HepG2 (cell line): ENCODE data around the gene EEPD1. TPM values are rescaled to one million over a fixed set of nuclear protein-coding genes. Genes with fewer than 3 reads are reported as not detected.

ENCODE experiments used
- ERF ChIP-seq: IDR thresholded peaks from 2 replicates; pipeline ENCODE4 v1.6.1; 2018; ENCODE audit warnings: missing biosample characterization, missing genetic modification reagents
- FOSL2 ChIP-seq: sonication (generic); formaldehyde crosslinking; IDR thresholded peaks from 2 replicates; pipeline ENCODE4 v1.4.0; 2020; ENCODE audit warnings: missing genetic modification reagents
- FOXC1 ChIP-seq: sonication (generic); formaldehyde crosslinking; IDR thresholded peaks from 2 replicates; pipeline ENCODE4 v1.8.0; 2022; ENCODE audit warnings: mild to moderate bottlenecking, missing genetic modification reagents, borderline replicate concordance
- GATA4 ChIP-seq: sonication (generic); IDR thresholded peaks from 2 replicates; pipeline ENCODE4 v1.6.1; 2016; ENCODE audit warnings: antibody characterized with exemption, low read depth, borderline replicate concordance
- IRF2 ChIP-seq: IDR thresholded peaks from 2 replicates; pipeline ENCODE4 v1.6.1; 2018; ENCODE audit warnings: missing genetic modification reagents, missing compliant biosample characterization
- KLF16 ChIP-seq, 2 experiments: sonication (generic) in 1 of 2; formaldehyde crosslinking in 1 of 2; IDR thresholded peaks; 2 replicates each; pipeline versions ENCODE4 v1.6.1 to v1.8.0; 2016 to 2023; ENCODE audit warnings: missing genetic modification reagents in 2 of 2, missing compliant biosample characterization in 1 of 2
- KMT2B ChIP-seq: IDR thresholded peaks from 2 replicates; pipeline ENCODE4 v1.6.1; 2016; ENCODE audit warnings: missing genetic modification reagents, missing compliant biosample characterization
- NFKB2 ChIP-seq: sonication (generic); formaldehyde crosslinking; IDR thresholded peaks from 2 replicates; pipeline ENCODE4 v1.4.0; 2020; ENCODE audit warnings: missing genetic modification reagents, borderline replicate concordance
- SMC3 ChIP-seq: IDR thresholded peaks from 2 replicates; pipeline ENCODE4 v1.6.1; 2011; ENCODE audit warnings: low read length, improper control_type of control experiment
- SPEN ChIP-seq: sonication (generic); formaldehyde crosslinking; IDR thresholded peaks from 2 replicates; pipeline ENCODE4 v1.5.1; 2020; ENCODE audit warnings: low read depth, mild to moderate bottlenecking, missing genetic modification reagents
- STAG1 ChIP-seq: sonication (generic); formaldehyde crosslinking; IDR thresholded peaks from 2 replicates; pipeline ENCODE4 v1.4.0; 2020; ENCODE audit warnings: missing genetic modification reagents
- TBX2 ChIP-seq: sonication (generic); formaldehyde crosslinking; IDR thresholded peaks from 2 replicates; pipeline ENCODE4 v1.5.0; 2020; ENCODE audit warnings: missing genetic modification reagents, mild to moderate bottlenecking, borderline replicate concordance
- U2AF1 ChIP-seq: fragments of 200-400 bp; formaldehyde crosslinking; optimal IDR thresholded peaks from 2 replicates; pipeline ENCODE3; 2017; ENCODE audit warnings: mild to moderate bottlenecking, low read depth, low read length
- ZMYM4 ChIP-seq: sonication (generic); formaldehyde crosslinking; IDR thresholded peaks from 2 replicates; pipeline ENCODE4 v1.8.1; 2023; ENCODE audit warnings: mild to moderate bottlenecking, missing genetic modification reagents
- ZNF331 ChIP-seq: sonication (generic); formaldehyde crosslinking; IDR thresholded peaks from 2 replicates; pipeline ENCODE4 v1.4.0; 2020; ENCODE audit warnings: missing genetic modification reagents
- ZNF350 ChIP-seq: sonication (generic); formaldehyde crosslinking; IDR thresholded peaks from 2 replicates; pipeline ENCODE4 v1.4.0; 2020; ENCODE audit warnings: mild to moderate bottlenecking, low read depth, missing genetic modification reagents, borderline replicate concordance
- ZNF367 ChIP-seq: sonication (generic); formaldehyde crosslinking; IDR thresholded peaks from 2 replicates; pipeline ENCODE4 v1.4.0; 2020; ENCODE audit warnings: missing genetic modification reagents, borderline replicate concordance
- ZNF460 ChIP-seq: sonication (generic); formaldehyde crosslinking; IDR thresholded peaks from 2 replicates; pipeline ENCODE4 v1.5.1; 2020; ENCODE audit warnings: missing genetic modification reagents, mild to moderate bottlenecking, borderline replicate concordance
- ZNF709 ChIP-seq: sonication (generic); formaldehyde crosslinking; IDR thresholded peaks from 2 replicates; pipeline ENCODE4 v1.5.0; 2020; ENCODE audit warnings: mild to moderate bottlenecking, missing genetic modification reagents
- ZNF768 ChIP-seq: sonication (generic); formaldehyde crosslinking; IDR thresholded peaks from 2 replicates; pipeline ENCODE4 v1.4.0; 2020; ENCODE audit warnings: missing genetic modification reagents
- ZNF788 ChIP-seq: sonication (generic); formaldehyde crosslinking; IDR thresholded peaks from 2 replicates; pipeline ENCODE4 v1.5.0; 2020; ENCODE audit warnings: mild to moderate bottlenecking, missing genetic modification reagents, borderline replicate concordance
- ZSCAN31 ChIP-seq: sonication (generic); formaldehyde crosslinking; IDR thresholded peaks from 2 replicates; pipeline ENCODE4 v1.5.0; 2020; ENCODE audit warnings: low read depth, mild to moderate bottlenecking, missing genetic modification reagents
- polyA plus RNA-seq, 8 experiments: library from polyadenylated mRNA; depleted of rRNA in 3 of 8; stranded (reverse) in 7 of 8; unstranded in 1 of 8; fragments of >200 nt; fragmentation: Illumina TruSeq in 4 of 8; extraction: Trizol in 4 of 8; gene quantifications; 2 replicates each; pipeline versions ENCODE4 v1.2.1 to v1.2.3, GENCODE V29; 2011 to 2016; ENCODE audit warnings: low read depth in 4 of 8, missing spikeins in 1 of 8, mixed read lengths in 1 of 8; ENCODE audit not compliant: insufficient read depth in 1 of 8
- total RNA-seq, 5 experiments: library from RNA; depleted of rRNA; stranded (reverse); fragments of >200 nt; fragmentation: Illumina TruSeq; extraction: Trizol; gene quantifications; 2 replicates each; pipeline ENCODE4 v1.2.3, GENCODE V29; 2016; ENCODE audit warnings: low read depth in 1 of 5
- TF ChIP-seq, protein P1 (sequence below), 2 experiments: sonication (generic) in 1 of 2; formaldehyde crosslinking in 1 of 2; IDR thresholded peaks; 2 replicates each; pipeline versions ENCODE4 v1.4.0 to v1.6.1; 2018 to 2020; ENCODE audit warnings: missing genetic modification reagents in 2 of 2, borderline replicate concordance in 1 of 2, low read depth in 1 of 2, mild to moderate bottlenecking in 1 of 2, missing biosample characterization in 1 of 2
- TF ChIP-seq, protein P2 (sequence below): sonication (generic); formaldehyde crosslinking; IDR thresholded peaks from 2 replicates; pipeline ENCODE4 v1.5.0; 2020; ENCODE audit warnings: mild to moderate bottlenecking, missing genetic modification reagents, borderline replicate concordance

EEPD1 gene
- total and polyA plus RNA-seq, 2 of the 13 experiments (the other 11 are each of a cell fraction or from before 2014, with no cell fraction given) = 10.1 to 16.4 TPM

DNA sequence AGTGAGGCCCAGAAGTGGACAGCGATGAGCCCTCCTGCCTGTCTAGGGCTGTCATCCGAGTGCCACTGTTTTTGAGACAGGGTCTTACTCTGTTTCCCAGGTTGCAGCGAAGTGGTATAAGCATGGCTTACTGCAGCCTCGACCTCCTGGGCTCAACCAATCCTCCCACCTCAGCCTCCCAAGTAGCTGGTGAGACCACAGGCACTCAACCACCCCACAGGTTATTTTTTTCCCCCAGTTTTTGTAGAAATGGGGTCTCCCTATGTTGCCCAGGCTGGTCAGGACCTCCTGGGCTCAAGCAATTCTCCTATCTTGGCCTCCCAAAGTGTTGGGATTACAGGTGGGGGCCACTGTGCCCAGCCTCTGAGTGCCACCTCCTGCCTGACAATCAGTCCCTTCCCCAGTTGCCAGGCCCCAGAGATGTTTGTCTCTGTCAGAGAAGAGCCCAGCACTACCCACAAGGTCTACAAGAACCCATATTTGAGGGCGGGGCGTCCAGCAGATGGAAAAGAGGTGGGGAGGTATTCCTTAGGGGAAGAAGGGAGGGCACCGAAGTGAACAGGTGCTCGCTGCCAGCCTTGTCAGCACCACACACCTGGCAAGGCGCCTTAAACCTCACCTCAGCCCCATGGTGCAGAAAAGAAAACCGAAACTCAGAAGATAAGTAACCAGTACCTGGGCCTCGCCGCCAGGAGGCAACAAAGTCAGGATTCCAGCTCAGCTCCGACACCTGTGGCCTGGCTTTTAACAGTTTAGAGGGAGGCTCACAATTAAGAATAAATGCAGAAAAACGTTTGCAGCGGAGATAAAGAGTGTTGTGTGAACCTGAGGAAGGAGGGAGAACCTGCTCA is 159.2 kb downstream of the EEPD1 start (continued):
- TF ChIP-seq U2AF1 (no peak), ZNF331 (no peak), ZNF350 (CRISPR knock-in tag) (0 out of 2 replicates have a peak, but pooled peaks have one; percentile 12), FOSL2 (0 out of 2 replicates have a peak, but pooled peaks have one; percentile 10), KMT2B (CRISPR knock-in tag) (no peak), IRF2 (peak; percentile 80), GATA4 (no peak), ZMYM4 (CRISPR knock-in tag) (no peak), ZNF367 (no peak), SMC3 (peak; percentile 70), ZNF788 (CRISPR knock-in tag) (0 out of 2 replicates have a peak, but pooled peaks have one; percentile 37), ZNF460 (no peak), FOXC1 (peak; percentile 58; the same call in 1 of the 2 replicates), ZSCAN31 (CRISPR knock-in tag) (no peak), STAG1 (CRISPR knock-in tag) (peak; percentile 57), KLF16 (CRISPR knock-in tag; IDR thresholded peaks at IDR 0.05) (no peak), TBX2 (CRISPR knock-in tag) (0 out of 2 replicates have a peak, but pooled peaks have one; percentile 18), NFKB2 (CRISPR knock-in tag) (no peak), ERF (CRISPR knock-in tag) (0 out of 2 replicates have a peak, but pooled peaks have one; percentile 44), ZNF768 (peak; percentile 82), ZNF709 (CRISPR knock-in tag) (no peak), SPEN (CRISPR knock-in tag) (no peak)
- TF ChIP-seq, protein P1, sequence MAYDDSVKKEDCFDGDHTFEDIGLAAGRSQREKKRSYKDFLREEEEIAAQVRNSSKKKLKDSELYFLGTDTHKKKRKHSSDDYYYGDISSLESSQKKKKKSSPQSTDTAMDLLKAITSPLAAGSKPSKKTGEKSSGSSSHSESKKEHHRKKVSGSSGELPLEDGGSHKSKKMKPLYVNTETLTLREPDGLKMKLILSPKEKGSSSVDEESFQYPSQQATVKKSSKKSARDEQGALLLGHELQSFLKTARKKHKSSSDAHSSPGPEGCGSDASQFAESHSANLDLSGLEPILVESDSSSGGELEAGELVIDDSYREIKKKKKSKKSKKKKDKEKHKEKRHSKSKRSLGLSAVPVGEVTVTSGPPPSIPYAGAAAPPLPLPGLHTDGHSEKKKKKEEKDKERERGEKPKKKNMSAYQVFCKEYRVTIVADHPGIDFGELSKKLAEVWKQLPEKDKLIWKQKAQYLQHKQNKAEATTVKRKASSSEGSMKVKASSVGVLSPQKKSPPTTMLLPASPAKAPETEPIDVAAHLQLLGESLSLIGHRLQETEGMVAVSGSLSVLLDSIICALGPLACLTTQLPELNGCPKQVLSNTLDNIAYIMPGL (CRISPR knock-in tag; IDR thresholded peaks at IDR 0.05; ENCODE audit: borderline replicate concordance in 1 of 2, low read depth in 1 of 2) = peak; percentile 48 to 54; a peak in 3 of 4 replicates
- TF ChIP-seq, protein P2, sequence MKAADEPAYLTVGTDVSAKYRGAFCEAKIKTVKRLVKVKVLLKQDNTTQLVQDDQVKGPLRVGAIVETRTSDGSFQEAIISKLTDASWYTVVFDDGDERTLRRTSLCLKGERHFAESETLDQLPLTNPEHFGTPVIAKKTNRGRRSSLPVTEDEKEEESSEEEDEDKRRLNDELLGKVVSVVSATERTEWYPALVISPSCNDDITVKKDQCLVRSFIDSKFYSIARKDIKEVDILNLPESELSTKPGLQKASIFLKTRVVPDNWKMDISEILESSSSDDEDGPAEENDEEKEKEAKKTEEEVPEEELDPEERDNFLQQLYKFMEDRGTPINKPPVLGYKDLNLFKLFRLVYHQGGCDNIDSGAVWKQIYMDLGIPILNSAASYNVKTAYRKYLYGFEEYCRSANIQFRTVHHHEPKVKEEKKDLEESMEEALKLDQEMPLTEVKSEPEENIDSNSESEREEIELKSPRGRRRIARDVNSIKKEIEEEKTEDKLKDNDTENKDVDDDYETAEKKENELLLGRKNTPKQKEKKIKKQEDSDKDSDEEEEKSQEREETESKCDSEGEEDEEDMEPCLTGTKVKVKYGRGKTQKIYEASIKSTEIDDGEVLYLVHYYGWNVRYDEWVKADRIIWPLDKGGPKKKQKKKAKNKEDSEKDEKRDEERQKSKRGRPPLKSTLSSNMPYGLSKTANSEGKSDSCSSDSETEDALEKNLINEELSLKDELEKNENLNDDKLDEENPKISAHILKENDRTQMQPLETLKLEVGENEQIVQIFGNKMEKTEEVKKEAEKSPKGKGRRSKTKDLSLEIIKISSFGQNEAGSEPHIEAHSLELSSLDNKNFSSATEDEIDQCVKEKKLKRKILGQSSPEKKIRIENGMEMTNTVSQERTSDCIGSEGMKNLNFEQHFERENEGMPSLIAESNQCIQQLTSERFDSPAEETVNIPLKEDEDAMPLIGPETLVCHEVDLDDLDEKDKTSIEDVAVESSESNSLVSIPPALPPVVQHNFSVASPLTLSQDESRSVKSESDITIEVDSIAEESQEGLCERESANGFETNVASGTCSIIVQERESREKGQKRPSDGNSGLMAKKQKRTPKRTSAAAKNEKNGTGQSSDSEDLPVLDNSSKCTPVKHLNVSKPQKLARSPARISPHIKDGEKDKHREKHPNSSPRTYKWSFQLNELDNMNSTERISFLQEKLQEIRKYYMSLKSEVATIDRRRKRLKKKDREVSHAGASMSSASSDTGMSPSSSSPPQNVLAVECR (CRISPR knock-in tag) = no peak
